Endothelial cell (in vitro differentiated cells): ENCODE measurements around the gene ANKH. TPM values are rescaled to one million over a fixed set of nuclear protein-coding genes. Genes with fewer than 3 reads are reported as not detected.

Experiments
- DNase-seq: peaks from one replicate; pipeline ENCODE4 v3.0.0; 2021; ENCODE audit warnings: low spot score
- H3K27ac Mint-ChIP-seq: one replicate; pipeline ENCODE4 v1.8.0; 2021; ENCODE audit warnings: mixed read lengths, inconsistent platforms; ENCODE audit not compliant: unreplicated experiment
- H3K27me3 Mint-ChIP-seq: one replicate; pipeline ENCODE4 v1.8.0; 2021; ENCODE audit warnings: mild to moderate bottlenecking, moderate library complexity, mixed read lengths, inconsistent platforms; ENCODE audit not compliant: unreplicated experiment
- H3K36me3 Mint-ChIP-seq: one replicate; pipeline ENCODE4 v1.8.0; 2021; ENCODE audit warnings: mild to moderate bottlenecking, low read depth, mixed read lengths, inconsistent platforms; ENCODE audit not compliant: unreplicated experiment
- H3K4me1 Mint-ChIP-seq: one replicate; pipeline ENCODE4 v1.8.0; 2021; ENCODE audit warnings: mild to moderate bottlenecking, mixed read lengths, inconsistent platforms; ENCODE audit not compliant: unreplicated experiment
- H3K4me3 Mint-ChIP-seq: one replicate; pipeline ENCODE4 v1.8.0; 2021; ENCODE audit warnings: mild to moderate bottlenecking, mixed read lengths, inconsistent platforms; ENCODE audit not compliant: unreplicated experiment
- H3K9me3 Mint-ChIP-seq: one replicate; pipeline ENCODE4 v1.8.0; 2021; ENCODE audit warnings: mixed read lengths, inconsistent platforms; ENCODE audit not compliant: unreplicated experiment
- CTCF ChIP-seq: fragments of 200-600 bp; sonication (generic); IDR thresholded peaks from one replicate; pipeline ENCODE4 v1.5.0; 2021; ENCODE audit warnings: antibody characterized with exemption; ENCODE audit not compliant: unreplicated experiment
- total RNA-seq: library from RNA; stranded (reverse); fragmentation: NEBNext Ultra II Directional; extraction: Animal tissue kit (Norgen Biotek cat#: 25700); gene quantifications from one replicate; pipeline ENCODE4 v1.2.1, GENCODE V29; 2021; ENCODE audit not compliant: unreplicated experiment

The ANKH gene
- total RNA-seq, 1 donor from 2014 or later, result 61.8 TPM

GRCh38 chr5:14693070-14693469, 178.5 kb downstream of the ANKH start:
- no peak for TF ChIP-seq CTCF
- H3K9me3 Mint-ChIP-seq, result no peaks in the 10 kb centered on the region

DNA sequence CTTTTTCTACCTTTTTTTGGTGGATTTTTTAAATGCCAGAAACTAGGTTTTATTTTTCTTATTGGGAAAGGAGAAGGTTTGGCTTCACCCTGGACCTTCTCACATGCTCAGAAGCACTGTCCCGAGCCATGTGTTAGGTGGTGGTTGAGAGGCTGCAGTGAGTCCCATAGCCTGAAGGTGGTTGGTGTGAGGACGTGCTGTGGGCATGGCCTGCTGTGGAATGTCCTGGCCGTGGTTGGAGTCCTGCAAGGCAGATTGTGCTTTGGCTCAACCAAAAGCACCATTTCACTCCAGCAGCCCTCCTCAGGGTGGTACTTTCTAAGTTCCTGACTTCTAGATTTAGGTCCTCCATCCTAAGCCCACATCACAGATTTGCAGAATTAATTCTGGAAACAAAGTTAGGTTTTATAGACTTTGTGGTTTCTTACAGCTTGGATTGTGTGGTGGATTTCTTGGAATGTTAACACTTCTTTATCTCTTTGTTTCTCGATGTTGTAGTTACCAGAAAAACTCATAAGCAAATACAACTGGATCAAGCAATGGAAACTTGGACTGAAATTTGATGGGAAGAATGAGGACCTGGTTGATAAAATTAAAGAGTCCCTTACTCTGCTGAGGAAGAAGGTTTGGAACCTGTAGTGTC, 184.4 kb downstream of the ANKH start:
- Mint-ChIP-seq H3K9me3 (no peaks in the 10 kb centered on the region), H3K4me1 (peaks cover 2% of the 10 kb centered on the region), H3K4me3 (no peak overlapping the region), H3K36me3 (peaks cover 34% of the 10 kb centered on the region), H3K27me3 (no peaks in the 10 kb centered on the region), H3K27ac (no peak overlapping the region)
- no peak for TF ChIP-seq CTCF
- no peak for DNase-seq

More at GRCh38 chr5:14693070-14693469, 178.5 kb downstream of the ANKH start:
- Mint-ChIP-seq H3K4me3 (no peak overlapping the region), H3K4me1 (no peaks in the 10 kb centered on the region), H3K27me3 (no peaks in the 10 kb centered on the region), H3K36me3 (peaks cover 30% of the 10 kb centered on the region), H3K27ac (no peak overlapping the region)
- no peak for DNase-seq

- Mint-ChIP-seq H3K9me3 (no peaks in the 10 kb centered on the region), H3K27me3 (no peaks in the 10 kb centered on the region), H3K36me3 (peaks cover 40% of the 10 kb centered on the region), H3K27ac (no peak overlapping the region), H3K4me1 (peaks cover 2% of the 10 kb centered on the region), H3K4me3 (no peak overlapping the region)
- no peak for DNase-seq
- no peak for TF ChIP-seq CTCF
Measured at GRCh38 chr5:14686517-14686916, 185.1 kb downstream of the ANKH start.

DNA sequence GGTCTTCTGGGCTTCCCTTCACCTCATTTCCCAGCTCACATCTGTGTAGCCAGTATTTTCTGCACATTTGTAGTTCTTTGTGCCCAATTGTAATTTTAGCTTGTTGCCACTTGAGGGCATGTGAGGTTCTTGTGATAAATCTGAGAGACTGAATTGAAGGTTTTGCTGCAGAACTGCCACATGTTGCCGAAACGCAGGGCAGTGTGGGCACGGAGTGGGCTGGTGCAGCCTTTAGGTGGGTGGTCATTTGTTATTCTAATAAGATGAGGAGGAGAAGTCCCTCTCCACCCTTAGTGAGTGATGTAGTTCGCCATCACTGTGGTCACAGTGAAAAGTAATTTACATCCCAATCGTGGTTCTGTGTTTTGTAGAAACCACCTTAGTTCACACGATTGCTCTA, 185.8 kb downstream of the ANKH start:
- peak; percentile 68 for TF ChIP-seq CTCF
- no peak overlapping the region for H3K4me3 Mint-ChIP-seq
- no peaks in the 10 kb centered on the region for H3K27me3 Mint-ChIP-seq
- no peak overlapping the region for H3K27ac Mint-ChIP-seq
- DNase-seq, result peak; percentile 20
- H3K36me3 Mint-ChIP-seq, result peaks cover 40% of the 10 kb centered on the region
- no peaks in the 10 kb centered on the region for H3K9me3 Mint-ChIP-seq
- H3K4me1 Mint-ChIP-seq, result peaks cover 2% of the 10 kb centered on the region

DNA sequence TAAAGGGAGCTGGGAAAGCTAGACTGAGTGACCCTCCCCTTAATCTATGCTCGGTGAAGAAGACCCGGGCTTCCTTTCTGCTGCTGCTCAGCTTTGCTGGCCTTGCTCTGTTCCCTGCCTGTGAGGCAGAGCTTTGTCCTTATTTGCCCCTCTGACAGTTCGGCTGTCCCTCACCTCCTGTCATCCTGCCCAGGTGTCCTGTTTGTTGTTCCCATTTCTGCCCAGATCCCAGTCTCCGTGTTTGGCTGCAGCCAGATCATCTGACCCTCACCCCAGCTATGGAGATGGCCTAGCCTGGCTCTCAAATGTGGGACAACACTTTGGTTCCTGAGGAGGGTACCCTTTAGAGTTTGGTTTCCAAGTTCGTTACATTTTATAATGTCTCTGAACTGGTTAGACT, 186.8 kb downstream of the ANKH start:
- no peak for TF ChIP-seq CTCF
- Mint-ChIP-seq H3K9me3 (no peaks in the 10 kb centered on the region), H3K4me1 (peaks cover 2% of the 10 kb centered on the region), H3K27ac (peak overlapping the region; percentile 40), H3K4me3 (no peak overlapping the region), H3K36me3 (peaks cover 30% of the 10 kb centered on the region), H3K27me3 (no peaks in the 10 kb centered on the region)
- DNase-seq, result no peak
